SK-N-MC (cell line): ENCODE results near the gene CD300A.

Experiments used
- EZH2 ChIP-seq: fragments of 200-600 bp; sonication (generic); IDR thresholded peaks from one replicate; pipeline ENCODE4 v1.6.1; 2017; ENCODE audit warnings: antibody characterized with exemption
- POLR2AphosphoS5 ChIP-seq: IDR thresholded peaks from 2 replicates; pipeline ENCODE4 v1.6.1; 2012; ENCODE audit warnings: mild to moderate bottlenecking, low read depth, low read length, borderline replicate concordance

- TF ChIP-seq EZH2 (no peak), POLR2AphosphoS5 (no peak)
Measured at GRCh38 chr17:74432424-74432690, 34.1 kb upstream of the CD300A start.
